Activated CD4-positive, CD25-positive, alpha-beta regulatory T cell treated with anti-CD3 and anti-CD28 coated beads, Interleukin-2, amount 50 U/mL, for 24 hours (primary cell): Measurements from ENCODE around the gene TASOR2.

Experiments used
- ATAC-seq, 2 donors: fragments of 150-1000 bp; cut with Tn5 transposase; one replicate each; pipeline ENCODE4 v1.10.0; 2021; ENCODE audit warnings: mild to moderate bottlenecking in 1 of 2, moderate library complexity in 1 of 2

Gene TASOR2

GRCh38 chr10:5656737-5657579 lies 27.7 kb upstream of the TASOR2 start:
- ATAC-seq: no peak

GRCh38 chr10:5658871-5659618 lies 25.6 kb upstream of the TASOR2 start:
- ATAC-seq: no peak

- ATAC-seq: peak; percentile 67 to 70
Observed at GRCh38 chr10:5659702-5660528, 24.7 kb upstream of the TASOR2 start.

- no peak for ATAC-seq
Observed at GRCh38 chr10:5661043-5661442, 23.6 kb upstream of the TASOR2 start.

DNA sequence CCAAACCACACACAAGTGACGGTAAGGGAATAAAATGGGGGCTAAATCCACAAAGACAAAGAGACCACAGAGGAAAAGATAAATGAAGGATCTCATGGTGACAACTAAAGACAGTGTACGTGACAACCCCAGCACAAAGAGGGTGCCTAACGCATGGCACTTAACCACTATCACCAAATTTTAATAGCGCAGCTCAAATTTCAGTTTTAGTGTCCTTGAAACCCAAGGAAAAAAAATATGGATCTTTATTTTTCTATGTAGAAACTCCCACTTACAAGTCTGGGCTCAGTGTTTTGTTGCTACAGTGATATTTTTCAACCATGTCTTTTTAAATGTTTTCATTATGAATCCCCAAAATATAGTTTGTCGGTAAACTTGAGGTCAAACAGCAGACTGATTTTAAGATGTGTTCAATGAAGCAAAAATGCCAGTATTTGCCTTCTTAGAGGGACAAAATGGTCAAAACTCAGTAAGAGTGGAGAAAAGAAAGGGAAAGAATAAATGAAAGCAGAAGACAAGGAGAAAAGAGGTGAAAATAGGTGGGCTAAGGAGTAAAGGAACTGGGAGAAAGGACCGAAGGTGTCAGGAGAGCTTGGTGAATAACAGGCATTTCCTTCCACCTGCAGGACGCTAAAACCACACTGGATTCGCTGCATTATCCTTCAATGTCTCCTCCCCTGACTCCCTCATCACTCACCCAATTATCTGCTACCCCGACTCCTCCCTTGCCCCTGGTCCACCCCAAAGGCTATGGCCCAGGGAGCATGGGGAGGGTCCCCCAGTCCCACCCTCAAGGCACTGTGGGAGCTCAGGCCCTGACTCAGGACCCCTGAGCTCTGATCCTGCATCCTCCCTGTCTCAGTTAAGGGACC lies 21.7 kb upstream of the TASOR2 start:
- ATAC-seq: no peak

DNA sequence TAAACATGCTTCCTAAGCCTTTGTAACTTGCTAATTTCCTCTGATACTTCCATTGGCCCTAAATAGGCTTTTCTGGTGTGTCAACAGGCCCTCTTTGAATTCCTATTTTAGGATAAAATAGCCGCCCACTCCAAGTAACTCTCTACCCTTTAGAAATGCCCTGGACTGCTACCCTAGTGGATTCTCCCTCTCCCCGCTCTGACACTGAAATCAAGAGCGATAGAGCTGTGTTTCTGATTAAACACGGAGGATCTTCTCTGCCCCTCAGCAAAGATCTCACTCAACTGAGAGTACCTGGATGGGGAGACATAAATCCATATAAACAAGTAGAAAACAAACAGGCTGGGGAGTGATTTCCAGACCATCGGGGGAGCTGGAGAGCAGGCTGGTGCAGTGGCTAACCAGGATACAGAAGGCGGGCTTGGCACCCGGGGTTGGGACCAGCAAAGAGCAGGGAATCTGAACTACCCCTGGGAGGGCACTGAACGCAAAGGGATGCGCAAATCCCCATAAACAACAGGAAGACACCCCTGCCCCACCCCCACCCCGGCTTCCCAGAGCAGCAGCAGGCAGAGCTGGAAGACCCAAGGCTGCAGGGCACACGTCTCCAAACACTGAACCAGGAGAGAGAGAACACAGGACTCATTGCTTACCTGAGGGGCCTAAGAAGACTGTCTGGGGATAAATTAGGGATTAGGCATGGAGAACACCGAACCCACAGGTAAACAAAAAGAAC lies 20.8 kb upstream of the TASOR2 start:
- no peak for ATAC-seq

GRCh38 chr10:5665373-5666007 lies 19.1 kb upstream of the TASOR2 start:
- no peak for ATAC-seq

- ATAC-seq: peak; percentile 80 to 84
Observed at GRCh38 chr10:5666008-5666840, 18.4 kb upstream of the TASOR2 start, which contains the start of gene ASB13. Gene ASB13, minus strand, starts transcription at chr10:5666595. Its CDS starts 44 bp downstream, at chr10:5666551.

DNA sequence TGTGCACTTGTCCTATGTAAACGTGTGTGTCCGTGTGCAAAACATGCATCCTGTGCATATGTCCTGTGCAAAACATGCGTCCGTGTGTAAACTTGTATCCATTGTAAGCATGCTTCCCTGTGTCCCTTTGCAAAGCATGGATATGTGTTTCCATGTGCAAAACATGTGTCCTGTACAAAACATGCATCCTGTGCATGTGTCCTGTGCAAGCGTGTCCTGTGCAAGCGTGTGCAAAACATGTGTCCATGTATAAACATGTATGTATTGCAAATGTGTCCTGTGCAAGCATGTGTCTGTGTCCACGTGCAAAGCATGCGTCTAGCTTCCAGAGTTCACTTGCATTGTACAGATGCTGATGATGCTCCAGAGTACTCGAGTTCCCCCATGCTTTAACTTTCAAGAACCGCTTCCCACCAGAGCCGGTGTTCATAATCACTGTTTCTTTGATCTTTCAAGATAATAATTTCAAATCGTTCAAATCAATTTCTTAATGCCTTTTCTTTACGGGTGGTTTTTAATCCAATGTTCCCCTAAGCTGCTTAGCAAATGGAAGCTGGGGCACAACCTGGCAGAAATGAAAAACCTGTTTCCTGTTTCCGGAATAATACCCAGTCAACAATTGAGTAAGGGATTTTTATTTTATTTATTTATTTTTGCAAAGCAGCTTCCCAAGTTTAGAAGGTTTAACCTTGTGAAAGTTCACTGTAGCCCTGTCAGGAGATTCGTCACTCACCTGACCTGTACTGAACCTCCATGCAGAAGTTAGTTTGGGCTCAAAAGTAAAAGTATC lies 17.6 kb upstream of the TASOR2 start:
- no peak for ATAC-seq

DNA sequence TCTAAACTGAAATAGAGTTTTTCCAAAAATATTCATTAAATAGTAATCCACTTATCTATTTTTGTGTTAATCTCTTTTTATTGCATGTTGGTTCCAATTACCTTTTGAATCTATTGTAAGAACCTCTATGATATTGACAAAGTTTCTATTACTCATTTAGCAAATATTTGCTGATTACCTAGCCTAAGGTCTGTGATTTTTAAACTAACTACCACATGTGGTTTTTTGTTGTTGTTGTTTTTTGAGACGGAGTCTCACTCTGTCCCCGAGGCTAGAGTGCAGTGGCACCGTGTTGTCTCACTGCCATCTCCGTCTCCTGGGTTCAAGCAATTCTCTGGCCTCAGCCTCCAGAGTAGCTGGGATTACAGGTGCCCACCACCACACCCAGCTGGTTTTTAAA lies 16.2 kb upstream of the TASOR2 start:
- no peak for ATAC-seq

DNA sequence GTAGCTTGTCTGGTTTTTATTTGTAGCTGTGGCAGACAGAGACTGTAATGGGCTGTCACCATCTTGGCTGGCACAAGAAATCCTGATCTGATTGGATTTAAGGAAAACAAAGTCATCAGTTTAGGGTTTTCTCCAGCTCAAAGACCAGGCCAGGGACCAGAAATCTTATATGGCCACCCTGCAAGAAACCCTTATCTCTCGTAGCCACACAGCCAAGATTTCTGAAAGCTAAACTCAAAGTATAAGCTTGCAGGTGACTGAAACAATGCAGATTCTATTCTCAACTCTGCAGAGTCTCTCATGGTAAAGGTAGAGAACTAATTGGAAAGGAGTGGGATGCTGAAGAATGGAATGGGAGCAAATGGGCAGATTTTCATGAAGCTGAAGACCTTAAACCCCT lies 15.0 kb upstream of the TASOR2 start:
- ATAC-seq: no peak

GRCh38 chr10:5670662-5671375 lies 13.8 kb upstream of the TASOR2 start:
- ATAC-seq: no peak

DNA sequence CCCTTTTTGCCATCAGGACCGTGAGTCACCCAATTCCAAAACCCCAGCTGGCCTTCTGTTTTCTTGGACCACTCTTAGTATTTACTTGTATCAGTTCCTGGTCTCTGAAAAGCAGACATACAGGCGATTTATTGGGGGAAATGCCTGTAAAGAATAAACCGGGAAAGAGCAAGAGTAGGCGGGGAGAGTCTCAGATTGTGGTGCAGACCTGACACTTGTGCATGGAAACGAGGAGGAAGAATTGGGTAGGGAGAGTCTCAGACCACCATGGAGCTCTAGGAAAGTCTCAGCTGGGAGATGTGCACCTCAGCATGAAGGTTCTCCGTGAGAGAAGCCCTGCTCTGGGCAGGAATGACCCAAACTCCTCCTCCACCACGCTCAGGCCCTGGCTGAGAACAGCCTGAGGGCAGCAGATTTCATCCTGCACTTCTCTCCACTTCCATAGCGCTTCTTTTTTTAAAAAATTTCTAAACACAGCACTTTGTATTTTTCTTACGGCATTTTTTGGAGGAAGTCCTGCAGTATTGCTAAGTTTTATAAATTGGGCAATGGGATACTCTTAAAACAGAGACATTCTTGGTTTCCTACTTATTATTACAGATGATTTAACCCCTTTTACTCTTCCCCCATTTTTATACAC lies 6.1 kb upstream of the TASOR2 start:
- ATAC-seq: no peak

DNA sequence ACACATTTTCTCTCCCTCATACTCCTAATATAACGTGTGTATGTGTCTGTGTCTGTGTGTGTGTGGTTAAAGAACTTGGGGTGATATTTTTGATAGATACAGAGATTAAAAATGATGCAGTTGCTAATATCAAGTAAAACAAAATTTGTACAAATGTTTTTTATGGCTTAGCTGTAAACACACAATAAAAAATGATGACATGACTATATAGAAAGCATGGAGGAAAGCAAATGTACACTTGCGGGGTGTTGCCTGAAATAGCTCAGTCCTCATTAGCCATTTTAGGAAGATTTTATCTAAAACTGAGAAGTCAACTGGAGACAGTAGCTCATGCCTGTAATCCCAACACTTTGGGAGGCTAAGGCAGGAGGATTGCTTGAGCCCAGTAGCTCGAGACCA lies 5.6 kb upstream of the TASOR2 start:
- ATAC-seq: no peak

GRCh38 chr10:5679606-5680005 lies 5.0 kb upstream of the TASOR2 start:
- no peak for ATAC-seq

- no peak for ATAC-seq
Observed at GRCh38 chr10:5681930-5682329, 2.7 kb upstream of the TASOR2 start.

DNA sequence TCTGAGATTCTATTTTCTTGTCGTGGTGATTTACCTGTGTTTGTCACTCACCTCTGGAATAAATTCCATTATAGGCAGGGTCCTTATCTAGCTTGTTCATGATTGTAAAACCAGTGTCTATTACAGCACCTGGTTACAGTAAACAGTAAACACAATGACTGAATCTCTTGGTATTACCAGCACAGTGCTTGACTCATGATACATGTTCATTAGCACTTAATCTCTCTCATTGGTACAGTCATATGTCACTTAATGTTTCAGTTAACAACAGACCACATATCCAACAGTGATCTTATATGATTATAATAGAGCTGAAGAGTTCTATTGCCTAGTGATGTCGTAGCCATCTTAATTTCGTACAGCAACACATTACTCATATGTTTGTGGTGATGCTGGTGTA lies 1.6 kb upstream of the TASOR2 start:
- ATAC-seq: peak; percentile 72 to 75
